Measurements from ENCODE around the gene LGALS12. TPM values are rescaled to one million over a fixed set of nuclear protein-coding genes. Genes with fewer than 3 reads are reported as not detected.

The LGALS12 gene
- 0.80 and 1.4 TPM in 2 replicates for total RNA-seq (2014; rRNA removed; shearing (Covaris generic))

DNA sequence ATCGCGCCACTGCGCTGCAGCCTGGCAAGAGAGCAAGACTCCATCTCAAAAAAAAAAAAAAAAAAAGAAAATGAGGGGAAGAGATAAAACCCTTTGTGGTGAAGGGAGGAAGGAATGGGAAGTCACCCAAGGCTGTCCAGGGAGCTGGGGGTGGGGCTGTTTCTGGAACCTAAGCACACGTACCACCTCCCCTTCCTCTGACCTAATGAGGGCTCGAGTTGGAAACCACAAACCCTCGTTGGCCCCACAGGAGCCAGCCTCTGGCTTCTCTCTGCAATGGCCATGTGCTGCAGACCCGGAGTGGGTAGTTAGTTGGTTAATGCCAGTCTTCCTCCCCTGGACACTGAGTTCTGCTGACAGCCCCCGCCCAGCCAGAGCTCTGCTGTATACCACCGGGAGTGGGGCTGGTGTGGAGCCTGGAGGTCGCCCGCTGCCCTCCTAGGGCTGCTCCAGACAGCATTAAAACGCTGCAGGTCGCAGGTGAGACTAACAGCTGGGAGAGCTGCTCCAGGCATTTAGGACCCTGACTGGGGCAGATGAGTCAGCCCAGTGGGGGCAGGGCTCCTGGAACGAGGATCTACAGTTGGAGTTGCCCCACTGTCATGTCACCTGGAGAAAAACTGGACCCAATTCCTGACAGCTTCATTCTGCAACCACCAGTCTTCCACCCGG, at the start of gene LGALS12:
Gene LGALS12, plus strand, starts transcription at position 228 of the 672 bp plus-strand sequence. Its CDS starts 375 bp downstream, at position 603.
- DNase-seq (ENCODE audit: low spot score): peak; percentile 60

DNA sequence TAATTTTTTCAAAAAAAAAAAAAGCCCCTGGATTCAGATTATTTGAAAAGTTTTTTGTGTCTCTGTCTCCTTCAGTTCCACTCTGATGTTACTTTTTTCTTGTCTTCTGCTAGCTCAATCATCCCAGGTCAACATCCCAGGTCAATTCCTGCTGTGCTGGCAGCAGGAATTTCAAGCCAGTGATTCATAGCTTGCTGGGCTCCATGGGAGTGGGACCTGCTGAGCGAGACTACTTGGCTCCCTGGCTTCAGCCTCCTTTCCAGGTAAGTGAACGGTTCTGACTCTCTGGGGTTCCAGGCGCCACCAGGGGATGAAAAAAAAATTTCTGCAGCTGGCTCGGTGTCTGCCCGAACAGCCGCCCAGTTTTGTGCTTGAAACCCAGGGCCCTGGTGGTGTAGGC, 46.3 kb upstream of the LGALS12 start:
- DNase-seq (ENCODE audit: low spot score): no peak

DNA sequence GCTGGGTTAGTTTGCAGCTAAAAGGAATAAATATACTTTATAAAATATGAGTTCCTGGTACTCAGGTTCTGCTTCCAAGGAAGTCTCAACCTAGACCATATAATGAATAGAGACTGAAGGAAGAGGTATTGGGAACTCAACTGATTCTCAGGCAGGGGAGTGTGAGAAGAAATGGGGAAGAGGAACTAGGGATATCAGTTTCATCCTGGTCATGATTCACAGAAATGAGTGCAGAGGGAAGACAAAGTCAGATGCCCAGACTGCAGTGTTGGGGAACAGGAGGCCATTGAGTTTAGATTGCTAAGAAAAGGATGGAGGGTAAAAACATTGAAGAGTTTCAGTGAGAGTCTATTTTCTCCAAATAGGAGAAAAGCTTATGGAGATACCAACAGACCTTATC, 43.7 kb upstream of the LGALS12 start:
- DNase-seq (ENCODE audit: low spot score): no peak

- DNase-seq (ENCODE audit: low spot score): no peak
Observed at GRCh38 chr11:63470311-63470710, 35.6 kb upstream of the LGALS12 start.

GRCh38 chr11:63472372-63472771, 33.5 kb upstream of the LGALS12 start:
- DNase-seq (ENCODE audit: low spot score): no peak

GRCh38 chr11:63476618-63477017, 29.3 kb upstream of the LGALS12 start:
- no peak for DNase-seq (ENCODE audit: low spot score)

DNA sequence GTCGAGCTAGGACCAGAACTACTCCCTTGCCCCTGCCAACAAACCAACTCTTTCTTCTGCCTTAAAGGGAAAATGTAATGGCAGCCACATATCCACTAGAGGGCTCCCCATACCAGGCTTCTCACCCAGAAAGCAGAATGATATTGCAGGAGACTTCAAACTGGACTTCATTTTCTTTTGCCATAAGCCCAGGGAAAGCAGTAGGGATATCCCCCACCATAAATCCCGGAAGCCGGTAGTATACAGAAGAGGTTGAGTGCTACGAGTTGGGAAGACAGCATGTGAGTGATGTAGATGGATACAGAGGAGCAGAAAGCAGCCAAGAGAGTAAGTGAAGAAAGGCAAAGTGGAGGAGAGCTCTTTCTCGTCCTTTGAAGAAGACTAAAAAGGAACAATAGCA, 27.0 kb upstream of the LGALS12 start:
- peak; percentile 75 for DNase-seq (ENCODE audit: low spot score)

- DNase-seq (ENCODE audit: low spot score): no peak
Observed at GRCh38 chr11:63480039-63480438, 25.8 kb upstream of the LGALS12 start.

- DNase-seq (ENCODE audit: low spot score): no peak
Observed at GRCh38 chr11:63485777-63486176, 20.1 kb upstream of the LGALS12 start.

GRCh38 chr11:63488789-63489188, 17.1 kb upstream of the LGALS12 start:
- no peak for DNase-seq (ENCODE audit: low spot score)

GRCh38 chr11:63489879-63490278, 16.0 kb upstream of the LGALS12 start:
- peak; percentile 32 for DNase-seq (ENCODE audit: low spot score)

DNA sequence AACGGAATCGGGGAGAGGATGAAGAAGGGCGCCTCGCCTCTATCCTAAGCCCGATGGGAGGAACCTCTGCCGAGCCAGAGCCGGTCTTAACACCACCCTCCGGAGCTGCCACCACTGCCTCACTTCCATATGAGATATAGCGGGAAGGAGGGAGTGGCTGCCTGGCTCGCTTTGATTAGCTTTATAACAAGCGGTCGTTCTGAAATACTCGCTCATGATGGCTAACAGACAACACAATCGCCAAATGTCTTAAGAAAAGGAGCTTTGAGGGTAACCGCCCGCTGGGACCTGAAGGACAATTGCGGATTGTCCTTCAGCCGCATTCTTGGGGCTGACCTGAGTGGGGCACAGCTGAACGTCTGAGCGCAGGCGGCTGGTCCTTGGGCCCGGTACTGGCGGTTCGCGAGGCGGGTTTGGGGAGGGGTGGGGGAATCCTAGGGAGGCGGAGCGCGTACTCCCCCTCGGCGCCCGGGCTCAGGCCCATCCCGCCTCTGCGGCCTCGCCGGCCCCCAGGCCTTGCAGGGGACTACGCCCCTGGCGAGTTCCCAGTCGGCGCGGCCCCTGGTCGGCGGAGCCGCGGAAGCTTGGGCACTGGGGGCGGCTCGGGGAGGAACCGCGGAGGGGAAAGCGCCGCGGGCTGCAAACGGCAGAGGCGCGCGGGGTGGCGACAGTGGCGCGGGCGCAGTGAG, 15.2 kb upstream of the LGALS12 start, which contains the start of gene PLAAT5:
Gene PLAAT5, minus strand, starts transcription at position 617 of the 689 bp plus-strand sequence. Its CDS starts 133 bp downstream, at position 484.
- DNase-seq (ENCODE audit: low spot score): no peak

DNA sequence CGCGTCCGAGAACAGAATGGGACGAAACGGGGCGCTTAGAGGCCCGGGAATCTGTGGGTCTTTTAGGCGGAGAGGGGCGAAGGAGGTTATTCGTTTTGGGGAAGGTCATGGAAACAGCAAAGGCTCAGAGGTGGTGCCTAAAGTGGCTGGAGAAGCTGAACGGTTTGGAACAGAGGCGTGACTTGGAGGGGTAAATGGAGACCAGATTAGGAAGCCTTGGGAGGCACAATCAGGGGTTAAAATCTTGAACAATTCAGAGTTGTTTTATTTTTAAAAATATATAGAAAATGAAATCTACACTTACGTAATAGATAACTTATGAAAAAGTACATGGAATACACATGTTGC, 14.7 kb upstream of the LGALS12 start:
- no peak for DNase-seq (ENCODE audit: low spot score)

DNA sequence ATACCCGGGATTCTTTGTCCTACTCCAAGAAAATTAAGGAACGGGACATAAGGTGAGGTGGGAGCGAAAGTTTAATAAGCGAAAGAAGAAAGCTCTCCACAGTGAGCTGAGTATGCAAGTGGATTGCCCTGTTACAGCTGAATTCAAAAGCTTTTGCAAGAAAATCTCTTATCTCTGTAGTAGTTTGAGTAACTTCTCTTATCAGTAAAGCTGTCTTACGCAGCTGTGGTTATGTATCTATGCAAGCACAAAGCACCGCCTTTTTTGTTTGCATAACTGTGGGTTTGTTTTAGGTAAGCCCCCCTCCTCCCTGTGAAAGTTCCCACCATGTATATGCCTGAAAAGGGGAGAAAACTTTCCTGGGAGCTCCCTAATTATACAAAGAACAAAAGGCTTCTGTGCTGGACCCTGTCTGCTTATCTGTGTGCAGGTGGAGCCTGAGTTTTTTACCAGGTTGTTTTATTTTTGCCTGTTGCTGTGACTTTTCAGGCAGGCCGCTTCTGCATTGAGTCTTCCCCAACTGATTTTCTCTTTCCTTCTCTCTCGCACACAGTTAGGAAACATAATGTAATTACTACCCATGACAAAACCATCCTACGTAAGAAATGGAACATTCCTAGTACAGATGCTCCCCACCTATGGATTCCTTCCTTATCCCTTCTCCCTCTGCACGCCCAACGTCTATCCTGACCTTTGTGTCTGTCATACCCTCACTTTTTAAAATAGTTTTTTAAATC, 14.1 kb upstream of the LGALS12 start:
- no peak for DNase-seq (ENCODE audit: low spot score)

DNA sequence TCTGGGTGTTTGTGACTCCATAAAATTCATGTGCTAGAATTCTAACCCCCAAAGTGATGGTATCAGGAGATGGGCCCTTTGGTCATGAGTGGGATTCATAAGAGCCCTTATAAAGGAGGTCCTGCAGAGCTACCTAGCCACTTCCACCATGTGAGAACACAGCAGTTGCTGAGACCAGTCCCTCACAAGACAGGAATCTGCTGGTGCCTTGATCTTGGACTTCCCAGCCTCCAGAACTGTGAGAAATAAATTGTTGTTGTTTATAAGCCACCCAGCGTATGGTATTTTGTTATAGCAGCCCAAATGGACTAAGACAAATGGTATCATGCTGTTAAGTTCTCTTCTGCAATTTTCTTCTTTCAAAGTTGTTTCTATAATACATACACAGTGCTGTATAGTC, 13.4 kb upstream of the LGALS12 start:
- no peak for DNase-seq (ENCODE audit: low spot score)

GRCh38 chr11:63493127-63493526, 12.8 kb upstream of the LGALS12 start:
- no peak for DNase-seq (ENCODE audit: low spot score)

- no peak for DNase-seq (ENCODE audit: low spot score)
Observed at GRCh38 chr11:63494975-63495374, 10.9 kb upstream of the LGALS12 start.

GRCh38 chr11:63499874-63500273, 6.0 kb upstream of the LGALS12 start:
- DNase-seq (ENCODE audit: low spot score): no peak

- DNase-seq (ENCODE audit: low spot score): no peak
Observed at GRCh38 chr11:63501236-63501635, 4.6 kb upstream of the LGALS12 start.

- no peak for DNase-seq (ENCODE audit: low spot score)
Observed at GRCh38 chr11:63502252-63502820, 3.5 kb upstream of the LGALS12 start.

GRCh38 chr11:63503492-63503891, 2.4 kb upstream of the LGALS12 start:
- DNase-seq (ENCODE audit: low spot score): no peak

- DNase-seq (ENCODE audit: low spot score): no peak
Observed at GRCh38 chr11:63504054-63504453, 1.8 kb upstream of the LGALS12 start.

Data from H4 (cell line).